Psoas muscle (tissue), 8 donors: Measurements from ENCODE around the gene STARD9. TPM values are rescaled to one million over a fixed set of nuclear protein-coding genes. Genes with fewer than 3 reads are reported as not detected.

Experiments used
- ATAC-seq, 4 donors: fragments of 200-7000 bp; cut with Tn5 transposase; one replicate each; pipeline ENCODE4 v1.9.1; 2020; ENCODE audit warnings: moderate library complexity in 3 of 4, mild to moderate bottlenecking in 2 of 4
- DNase-seq, 2 donors: peaks; one replicate each; pipeline ENCODE4 v3.0.0-alpha.2; 2020
- H3K27ac ChIP-seq: fragments of 200-600 bp; one replicate; pipeline ENCODE4 v1.8.0; 2022
- H3K27me3 ChIP-seq, 3 donors: fragments of 200-600 bp in 1 of 3; one replicate each; pipeline versions ENCODE4 v1.6.1 to v1.8.0; 2013 to 2022; ENCODE audit warnings: low read length in 2 of 3, mild to moderate bottlenecking in 2 of 3, moderate library complexity in 1 of 3; ENCODE audit not compliant: insufficient read depth in 3 of 3
- H3K36me3 ChIP-seq, 2 donors: fragments of 200-600 bp in 1 of 2; one replicate each; pipeline versions ENCODE4 v1.6.1 to v1.8.0; 2013 to 2022; ENCODE audit warnings: low read depth in 1 of 2, mild to moderate bottlenecking in 1 of 2, moderate library complexity in 1 of 2; ENCODE audit not compliant: insufficient read depth in 1 of 2
- H3K4me1 ChIP-seq: fragments of 200-600 bp; one replicate; pipeline ENCODE4 v1.8.0; 2022
- H3K4me3 ChIP-seq: fragments of 200-600 bp; one replicate; pipeline ENCODE4 v1.8.0; 2022; ENCODE audit warnings: mild to moderate bottlenecking
- H3K9me3 ChIP-seq: fragments of 200-600 bp; one replicate; pipeline ENCODE4 v1.8.0; 2022
- WGBS, 3 donors: extraction: QIAGEN DNeasy Blood & Tissue Kit; methylation state at CpG; one replicate each; pipeline versions ENCODE4 v1.1.6 to v1.1.7; 2013; 5-methylcytosine and 5-hydroxymethylcytosine counted together
- intact Hi-C, 2 donors: fragments of 100-400 bp; cut with DNase I; formaldehyde crosslinking; loops; one replicate each; pipeline versions ENCODE4 v1.11.0 to v1.14.2; 2022
- polyA plus RNA-seq, 3 donors: library from polyadenylated mRNA; stranded (reverse); fragments of 200-250 nt; gene quantifications; one replicate each; pipeline ENCODE4 v1.2.3, GENCODE V29; 2013
- total RNA-seq, 4 donors: library from RNA; stranded (reverse); fragmentation: NEBNext Ultra II Directional in 2 of 4; extraction: Animal tissue kit (Norgen Biotek cat#: 25700) in 2 of 4; gene quantifications; one replicate each; pipeline versions ENCODE4 v1.2.1 to v1.2.4, GENCODE V29; 2021 to 2023
- TF ChIP-seq, protein P1 (sequence below): fragments of 200-600 bp; IDR thresholded peaks from one replicate; pipeline ENCODE4 v1.8.0; 2022; ENCODE audit warnings: antibody characterized with exemption
- donor health status: healthy with polysubstance abuse.
- donor health status: DM: no; HTN: no; CAD: no; lungs with moderate emphysema.
- donor health status: Bipolar disorder and iron deficiency.
- donor health status: healthy.
- donor health status: DM: yes; HTN: yes; CAD: no.
- donor health status: DM: no; HTN: no; CAD: no.
- donor health status: DM: no; HTN: no; CAD: no.
- donor health status: DM: yes; HTN: yes; CAD: no.

Gene STARD9
- total and polyA plus RNA-seq, 7 donors, result 0.65 to 4.1 (median 1.7) TPM

GRCh38 chr15:42712584-42712983 is 137.2 kb downstream of the STARD9 start:
- 89 to 95% (median 91%) methylated on average over 4 of the region's 4 CpGs for WGBS, 3 donors
- Histone ChIP-seq H3K27ac (no peak overlapping the region), H3K4me1 (no peaks in the 10 kb centered on the region), H3K4me3 (no peak overlapping the region), H3K9me3 (no peaks in the 10 kb centered on the region), H3K36me3 (peaks cover 0 to under 1% of the 10 kb centered on the region in 2 donors), H3K27me3 (no peaks in the 10 kb centered on the region)
- intact Hi-C loops, result no loop called here
- TF ChIP-seq, protein P1, sequence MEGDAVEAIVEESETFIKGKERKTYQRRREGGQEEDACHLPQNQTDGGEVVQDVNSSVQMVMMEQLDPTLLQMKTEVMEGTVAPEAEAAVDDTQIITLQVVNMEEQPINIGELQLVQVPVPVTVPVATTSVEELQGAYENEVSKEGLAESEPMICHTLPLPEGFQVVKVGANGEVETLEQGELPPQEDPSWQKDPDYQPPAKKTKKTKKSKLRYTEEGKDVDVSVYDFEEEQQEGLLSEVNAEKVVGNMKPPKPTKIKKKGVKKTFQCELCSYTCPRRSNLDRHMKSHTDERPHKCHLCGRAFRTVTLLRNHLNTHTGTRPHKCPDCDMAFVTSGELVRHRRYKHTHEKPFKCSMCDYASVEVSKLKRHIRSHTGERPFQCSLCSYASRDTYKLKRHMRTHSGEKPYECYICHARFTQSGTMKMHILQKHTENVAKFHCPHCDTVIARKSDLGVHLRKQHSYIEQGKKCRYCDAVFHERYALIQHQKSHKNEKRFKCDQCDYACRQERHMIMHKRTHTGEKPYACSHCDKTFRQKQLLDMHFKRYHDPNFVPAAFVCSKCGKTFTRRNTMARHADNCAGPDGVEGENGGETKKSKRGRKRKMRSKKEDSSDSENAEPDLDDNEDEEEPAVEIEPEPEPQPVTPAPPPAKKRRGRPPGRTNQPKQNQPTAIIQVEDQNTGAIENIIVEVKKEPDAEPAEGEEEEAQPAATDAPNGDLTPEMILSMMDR, result no peak
- DNase-seq (no peak), ATAC-seq (no peak)

DNA sequence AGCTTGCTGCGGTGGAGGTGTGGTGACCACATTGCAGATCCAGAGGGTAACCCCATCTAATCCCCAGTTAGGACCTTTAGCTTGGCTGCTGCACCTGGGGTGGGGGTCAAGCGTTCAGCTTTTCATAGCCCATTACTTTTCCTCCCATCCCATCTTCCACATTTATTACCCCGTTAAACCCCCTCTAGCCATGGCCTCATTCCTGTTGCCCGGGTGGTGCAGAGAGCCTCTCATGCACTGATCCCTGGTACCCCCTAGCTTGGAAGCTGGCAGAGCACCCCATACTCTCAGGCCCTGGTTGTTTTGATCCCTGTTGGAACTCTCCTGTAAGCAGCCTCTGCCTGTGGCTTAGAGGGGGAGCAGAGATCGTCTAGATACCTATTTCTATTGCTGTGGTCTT is 140.7 kb downstream of the STARD9 start:
- intact Hi-C loops, result no loop called here

DNA sequence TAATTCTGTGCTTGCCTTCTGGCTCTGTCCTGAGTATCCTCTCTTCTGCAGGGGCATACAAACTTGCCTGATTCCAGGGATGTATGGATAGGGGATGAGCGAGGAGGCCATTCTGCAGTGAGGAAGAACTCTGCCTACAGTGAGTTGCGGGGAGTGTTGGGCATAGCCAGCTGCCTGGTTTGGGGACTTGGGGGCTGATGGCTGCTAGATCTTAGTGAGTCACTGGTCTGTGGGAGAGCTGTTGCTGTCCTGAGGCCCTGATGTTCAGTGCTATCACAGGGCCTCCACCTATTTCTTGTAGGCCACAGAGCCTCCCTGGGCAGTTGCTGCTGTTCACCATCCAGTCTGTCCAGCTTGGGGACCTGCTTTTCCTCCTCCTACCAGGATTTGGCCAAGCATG is 141.2 kb downstream of the STARD9 start:
- intact Hi-C loops, result no loop called here
- H3K9me3 ChIP-seq, result no peaks in the 10 kb centered on the region
- DNase-seq (no peak), ATAC-seq (no peak)
- no peak overlapping the region for H3K4me3 ChIP-seq
- no peaks in the 10 kb centered on the region for H3K4me1 ChIP-seq
- peaks cover 0 to 39% of the 10 kb centered on the region in 2 donors for H3K36me3 ChIP-seq
- WGBS, 3 donors, result 97 to 100% (median 100%) methylated on average over 2 of the region's 2 CpGs
- TF ChIP-seq, protein P1, result no peak
- H3K27ac ChIP-seq, result no peak overlapping the region
- H3K27me3 ChIP-seq, result no peaks in the 10 kb centered on the region

More for the DNA sequence above, 140.7 kb downstream of the STARD9 start:
- no peaks in the 10 kb centered on the region for H3K27me3 ChIP-seq
- 92 to 95% (median 94%) methylated on average over 5 of the region's 5 CpGs for WGBS, 3 donors
- ATAC-seq (no peak), DNase-seq (no peak)
- H3K27ac ChIP-seq, result no peak overlapping the region
- no peaks in the 10 kb centered on the region for H3K9me3 ChIP-seq
- TF ChIP-seq, protein P1, result no peak
- H3K4me3 ChIP-seq, result no peak overlapping the region
- peaks cover 0 to 34% of the 10 kb centered on the region in 2 donors for H3K36me3 ChIP-seq
- H3K4me1 ChIP-seq, result no peaks in the 10 kb centered on the region

- TF ChIP-seq, protein P1, result no peak
- ATAC-seq, result peak in 1 of 4 donors; percentile 38
- H3K36me3 ChIP-seq, result peaks cover 0 to 63% of the 10 kb centered on the region in 2 donors
- no peaks in the 10 kb centered on the region for H3K4me1 ChIP-seq
- no peak overlapping the region for H3K4me3 ChIP-seq
- DNase-seq, result no peak
- no peak overlapping the region for H3K27ac ChIP-seq
- H3K27me3 ChIP-seq, result no peaks in the 10 kb centered on the region
- intact Hi-C loops, result no loop called here
- 77 to 89% (median 88%) methylated on average over 6 of the region's 6 CpGs for WGBS, 3 donors
- H3K9me3 ChIP-seq, result no peaks in the 10 kb centered on the region
Measured at GRCh38 chr15:42719043-42719442, 143.6 kb downstream of the STARD9 start.

GRCh38 chr15:42720071-42720470 is 144.7 kb downstream of the STARD9 start:
- no peak for ATAC-seq
- DNase-seq, result no peak
- TF ChIP-seq, protein P1, result no peak
- WGBS, 3 donors, result 84 to 88% (median 87%) methylated on average over 3 of the region's 3 CpGs
- H3K36me3 ChIP-seq, result peaks cover 0 to 73% of the 10 kb centered on the region in 2 donors
- H3K27ac ChIP-seq, result no peak overlapping the region
- H3K4me1 ChIP-seq, result no peaks in the 10 kb centered on the region
- no peak overlapping the region for H3K4me3 ChIP-seq
- H3K9me3 ChIP-seq, result no peaks in the 10 kb centered on the region
- H3K27me3 ChIP-seq, result no peaks in the 10 kb centered on the region
- intact Hi-C loops, result no loop called here
